Measurements from ENCODE around the gene HLA-DOA. TPM values are rescaled to one million over a fixed set of nuclear protein-coding genes. Genes with fewer than 3 reads are reported as not detected.

The HLA-DOA gene
- total and polyA plus RNA-seq, 2 donors (not counting 1 experiment from before 2014, with no cell fraction given): 209 to 338 TPM

DNA sequence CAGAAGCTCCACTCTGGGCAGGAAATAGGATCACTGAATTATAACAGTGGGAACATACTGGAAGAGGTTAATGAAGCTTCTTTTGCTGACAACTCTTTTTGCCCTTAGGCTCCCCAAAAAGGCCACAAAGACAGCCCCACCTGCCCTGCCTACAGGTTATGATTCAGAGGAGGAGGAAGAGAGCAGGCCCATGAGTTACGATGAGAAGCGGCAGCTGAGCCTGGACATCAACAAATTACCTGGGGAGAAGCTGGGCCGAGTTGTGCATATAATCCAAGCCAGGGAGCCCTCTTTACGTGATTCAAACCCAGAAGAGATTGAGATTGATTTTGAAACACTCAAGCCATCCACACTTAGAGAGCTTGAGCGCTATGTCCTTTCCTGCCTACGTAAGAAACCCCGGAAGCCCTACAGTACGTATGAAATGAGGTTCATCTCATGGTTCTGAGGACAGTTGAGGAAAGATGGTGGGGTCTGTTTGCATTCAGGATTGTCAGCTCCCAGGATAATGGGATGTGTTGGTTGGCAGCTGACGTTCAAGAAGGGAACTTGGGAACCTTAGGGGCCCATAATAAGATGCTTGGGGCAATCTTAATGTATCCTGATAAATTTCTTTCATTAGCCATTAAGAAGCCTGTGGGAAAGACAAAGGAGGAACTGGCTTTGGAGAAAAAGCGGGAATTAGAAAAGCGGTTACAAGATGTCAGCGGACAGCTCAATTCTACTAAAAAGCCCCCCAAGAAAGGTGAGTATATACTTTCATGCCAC, 29.5 kb downstream of the HLA-DOA start:
- no peak for ATAC-seq (ENCODE audit: low read depth)
- H3K27me3 Mint-ChIP-seq: no peaks in the 10 kb centered on the region
- H3K27ac ChIP-seq (ENCODE audit: low read length in 2 of 2): peak overlapping the region in 1 of 2 donors; percentile 38
- H3K4me3 Mint-ChIP-seq: no peak overlapping the region
- peaks cover 2 to 86% of the 10 kb centered on the region in 2 experiments for H3K36me3 ChIP-seq (replicated peaks in 1 of 2; ENCODE audit: control extremely low read depth in 1 of 2, control insufficient read depth in 1 of 2, extremely low read depth in 1 of 2, insufficient read depth in 2 of 2, low read length in 1 of 2)
- CTCF ChIA-PET: interaction anchor here (0.7 to 28.4 kb wide), 12 partner anchors 8 to 142 kb away, joined by 3 to 822 read pairs (median 8); partner anchors contain the start of genes HLA-DMA, HLA-DMB and TAP2
- peaks cover 61% of the 10 kb centered on the region for H4K20me1 ChIP-seq (ENCODE audit: control insufficient read depth, insufficient read depth, low read length, poor library complexity, severe bottlenecking)
- no peak for DNase-seq
- H3K4me1 ChIP-seq (ENCODE audit: control insufficient read depth in 2 of 2, insufficient read depth in 2 of 2, low read length in 2 of 2): peaks cover 37 to 44% of the 10 kb centered on the region in 2 donors
- H3K9me3 ChIP-seq (ENCODE audit: control extremely low read depth in 1 of 3, control insufficient read depth in 2 of 3, insufficient read depth in 1 of 3, low read length in 2 of 3): no peaks in the 10 kb centered on the region
- TF ChIP-seq EZH2 (IDR thresholded peaks at IDR 0.05; ENCODE audit: borderline replicate concordance, insufficient read depth, low read depth, low read length, poor library complexity, severe bottlenecking): no peak
- TF ChIP-seq, protein P1, sequence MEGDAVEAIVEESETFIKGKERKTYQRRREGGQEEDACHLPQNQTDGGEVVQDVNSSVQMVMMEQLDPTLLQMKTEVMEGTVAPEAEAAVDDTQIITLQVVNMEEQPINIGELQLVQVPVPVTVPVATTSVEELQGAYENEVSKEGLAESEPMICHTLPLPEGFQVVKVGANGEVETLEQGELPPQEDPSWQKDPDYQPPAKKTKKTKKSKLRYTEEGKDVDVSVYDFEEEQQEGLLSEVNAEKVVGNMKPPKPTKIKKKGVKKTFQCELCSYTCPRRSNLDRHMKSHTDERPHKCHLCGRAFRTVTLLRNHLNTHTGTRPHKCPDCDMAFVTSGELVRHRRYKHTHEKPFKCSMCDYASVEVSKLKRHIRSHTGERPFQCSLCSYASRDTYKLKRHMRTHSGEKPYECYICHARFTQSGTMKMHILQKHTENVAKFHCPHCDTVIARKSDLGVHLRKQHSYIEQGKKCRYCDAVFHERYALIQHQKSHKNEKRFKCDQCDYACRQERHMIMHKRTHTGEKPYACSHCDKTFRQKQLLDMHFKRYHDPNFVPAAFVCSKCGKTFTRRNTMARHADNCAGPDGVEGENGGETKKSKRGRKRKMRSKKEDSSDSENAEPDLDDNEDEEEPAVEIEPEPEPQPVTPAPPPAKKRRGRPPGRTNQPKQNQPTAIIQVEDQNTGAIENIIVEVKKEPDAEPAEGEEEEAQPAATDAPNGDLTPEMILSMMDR (IDR thresholded peaks at IDR 0.05): no peak
- H3K27me3 ChIP-seq (replicated peaks in 1 of 4; ENCODE audit: control extremely low read depth in 1 of 4, control insufficient read depth in 3 of 4, insufficient read depth in 4 of 4, low read length in 3 of 4): no peaks in the 10 kb centered on the region
- H3K27ac Mint-ChIP-seq: no peak overlapping the region
- peaks cover 56% of the 10 kb centered on the region for H3K79me2 ChIP-seq (ENCODE audit: control insufficient read depth, insufficient read depth, low read length)
- H2AFZ ChIP-seq (ENCODE audit: insufficient read depth, low read depth, low read length, poor library complexity, severe bottlenecking): no peak overlapping the region
- peaks cover 68% of the 10 kb centered on the region for H3K4me1 Mint-ChIP-seq
- H3K9ac ChIP-seq (ENCODE audit: low read length): no peak overlapping the region
- POLR2A ChIA-PET: interaction anchor here (0.6 to 6.4 kb wide), 3 partner anchors 7 to 27 kb away, joined by 6 to 92 read pairs (median 6); partner anchors contain the start of gene HLA-DMA
- no peak overlapping the region for H3K4me3 ChIP-seq (ENCODE audit: control extremely low read depth in 1 of 5, extremely low read depth in 1 of 5, insufficient read depth in 1 of 5, low read depth in 2 of 5, low read length in 4 of 5)
- no peaks in the 10 kb centered on the region for H3K9me3 Mint-ChIP-seq (ENCODE audit: insufficient read depth)
- H3K4me2 ChIP-seq (replicated peaks; ENCODE audit: low read depth, low read length, poor library complexity, severe bottlenecking): no peak overlapping the region
- intact Hi-C loops (cut with micrococcal nuclease): loop anchor here (10.0 kb wide), 1 partner anchor 565 kb away; no protein-coding TSS in a partner anchor
- 98% methylated on average over 7 of the region's 12 CpGs for WGBS (ENCODE audit: insufficient coverage)

DNA sequence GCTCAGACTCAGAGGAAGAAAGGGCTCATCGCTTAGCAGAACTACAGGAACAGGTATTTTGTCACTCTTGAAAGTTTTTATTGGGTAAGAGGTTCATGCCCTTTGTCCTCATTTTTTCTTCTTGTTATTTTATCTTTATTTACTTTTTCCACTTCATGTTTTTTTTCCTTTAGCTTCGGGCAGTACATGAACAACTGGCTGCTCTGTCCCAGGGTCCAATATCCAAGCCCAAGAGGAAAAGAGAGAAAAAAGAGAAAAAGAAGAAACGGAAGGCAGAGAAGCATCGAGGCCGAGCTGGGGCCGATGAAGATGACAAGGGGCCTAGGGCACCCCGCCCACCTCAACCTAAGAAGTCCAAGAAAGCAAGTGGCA, 31.5 kb downstream of the HLA-DOA start:
- Histone ChIP-seq H3K27ac (ENCODE audit: low read length in 2 of 2) (no peak overlapping the region), H3K4me1 (ENCODE audit: control insufficient read depth in 2 of 2, insufficient read depth in 2 of 2, low read length in 2 of 2) (peaks cover 29 to 38% of the 10 kb centered on the region in 2 donors), H2AFZ (ENCODE audit: insufficient read depth, low read depth, low read length, poor library complexity, severe bottlenecking) (no peak overlapping the region), H3K9me3 (ENCODE audit: control extremely low read depth in 1 of 3, control insufficient read depth in 2 of 3, insufficient read depth in 1 of 3, low read length in 2 of 3) (no peaks in the 10 kb centered on the region), H3K36me3 (replicated peaks in 1 of 2; ENCODE audit: control extremely low read depth in 1 of 2, control insufficient read depth in 1 of 2, extremely low read depth in 1 of 2, insufficient read depth in 2 of 2, low read length in 1 of 2) (peaks cover 2 to 92% of the 10 kb centered on the region in 2 experiments), H3K27me3 (replicated peaks in 1 of 4; ENCODE audit: control extremely low read depth in 1 of 4, control insufficient read depth in 3 of 4, insufficient read depth in 4 of 4, low read length in 3 of 4) (no peaks in the 10 kb centered on the region), H3K4me2 (replicated peaks; ENCODE audit: low read depth, low read length, poor library complexity, severe bottlenecking) (no peak overlapping the region), H4K20me1 (ENCODE audit: control insufficient read depth, insufficient read depth, low read length, poor library complexity, severe bottlenecking) (peaks cover 81% of the 10 kb centered on the region), H3K79me2 (ENCODE audit: control insufficient read depth, insufficient read depth, low read length) (peaks cover 76% of the 10 kb centered on the region), H3K9ac (ENCODE audit: low read length) (no peak overlapping the region), H3K4me3 (ENCODE audit: control extremely low read depth in 1 of 5, extremely low read depth in 1 of 5, insufficient read depth in 1 of 5, low read depth in 2 of 5, low read length in 4 of 5) (no peak overlapping the region)
- CTCF ChIA-PET: interaction anchor here (1.0 to 28.4 kb wide), 4 partner anchors 8 to 92 kb away, joined by 3 to 822 read pairs (median 121); partner anchors contain the start of gene HLA-DMA
- H3K9me3 Mint-ChIP-seq (ENCODE audit: insufficient read depth): no peaks in the 10 kb centered on the region
- peaks cover 58% of the 10 kb centered on the region for H3K4me1 Mint-ChIP-seq
- intact Hi-C loops (cut with micrococcal nuclease): no loop called here
- POLR2A ChIA-PET: interaction anchor here (0.5 to 1.1 kb wide), 4 partner anchors 10 to 709 kb away, joined by 3 to 5 read pairs (median 4); partner anchors contain the start of gene BRD2
- no peak for DNase-seq
- TF ChIP-seq EZH2 (IDR thresholded peaks at IDR 0.05; ENCODE audit: borderline replicate concordance, insufficient read depth, low read depth, low read length, poor library complexity, severe bottlenecking): no peak
- TF ChIP-seq, protein P1 (IDR thresholded peaks at IDR 0.05): no peak
- peak overlapping the region; percentile 34 for H3K27ac Mint-ChIP-seq
- ATAC-seq (ENCODE audit: low read depth): no peak
- no peaks in the 10 kb centered on the region for H3K27me3 Mint-ChIP-seq
- H3K4me3 Mint-ChIP-seq: no peak overlapping the region
- 75% methylated on average over 5 of the region's 7 CpGs for WGBS (ENCODE audit: insufficient coverage)

Data from B cell (primary cell).